Activated CD4-positive, CD25-positive, alpha-beta regulatory T cell treated with anti-CD3 and anti-CD28 coated beads, Interleukin-2, amount 50 U/mL, for 16 hours (primary cell): ENCODE measurements around the gene OR2V2.
"Not testable (repeated sequence)": the region's sequence is repeated elsewhere in the genome, so short reads cannot be mapped to it uniquely, and the experiment has no call there.

Source experiments
- DNase-seq: peaks from one replicate; pipeline ENCODE4 v3.0.0-alpha.2; 2020; ENCODE audit warnings: low read depth, low spot score

Gene OR2V2

DNA sequence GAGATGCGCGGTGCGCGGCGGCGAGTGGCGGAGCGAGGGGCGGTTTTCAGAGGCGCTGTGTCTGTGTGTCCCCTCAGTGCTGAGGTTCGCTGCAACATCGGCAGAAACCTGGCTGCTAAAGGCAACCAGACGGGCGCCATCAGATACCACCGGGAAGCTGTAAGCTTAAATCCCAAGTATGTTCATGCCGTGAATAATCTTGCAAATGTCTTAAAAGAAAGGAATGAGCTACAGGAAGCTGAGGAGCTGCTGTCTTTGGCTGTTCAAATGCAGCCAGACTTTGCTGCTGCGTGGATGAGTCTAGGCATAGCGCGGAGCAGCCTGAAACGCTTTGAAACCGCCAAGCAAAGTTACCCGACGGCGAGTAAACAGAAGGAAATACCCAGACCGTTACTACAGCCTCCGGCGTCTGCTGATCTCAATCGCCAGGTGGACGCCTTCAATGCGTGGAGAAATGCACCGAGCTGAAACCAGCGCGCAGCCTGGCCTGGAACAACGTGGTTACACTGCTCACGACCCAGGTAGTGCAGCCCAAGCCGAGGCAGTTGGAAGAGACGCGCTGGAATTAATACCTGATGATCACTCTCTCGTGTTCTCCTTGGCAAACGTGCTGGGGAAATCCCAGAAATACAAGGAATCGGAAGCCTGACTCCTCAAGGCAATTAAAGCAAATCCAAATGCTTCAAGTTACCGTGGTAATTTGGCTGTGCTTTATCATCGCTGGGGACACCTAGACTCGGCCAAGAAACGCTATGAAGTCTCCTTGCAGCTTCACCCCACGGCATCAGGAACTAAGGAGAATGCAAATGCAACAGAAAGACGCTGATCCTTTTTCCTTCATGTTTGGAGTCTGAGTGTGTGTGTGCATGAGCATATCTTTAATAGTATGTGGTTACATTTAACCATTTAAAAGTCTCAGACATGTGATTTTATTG lies 32.3 kb upstream of the OR2V2 start:
- DNase-seq: no peak

DNA sequence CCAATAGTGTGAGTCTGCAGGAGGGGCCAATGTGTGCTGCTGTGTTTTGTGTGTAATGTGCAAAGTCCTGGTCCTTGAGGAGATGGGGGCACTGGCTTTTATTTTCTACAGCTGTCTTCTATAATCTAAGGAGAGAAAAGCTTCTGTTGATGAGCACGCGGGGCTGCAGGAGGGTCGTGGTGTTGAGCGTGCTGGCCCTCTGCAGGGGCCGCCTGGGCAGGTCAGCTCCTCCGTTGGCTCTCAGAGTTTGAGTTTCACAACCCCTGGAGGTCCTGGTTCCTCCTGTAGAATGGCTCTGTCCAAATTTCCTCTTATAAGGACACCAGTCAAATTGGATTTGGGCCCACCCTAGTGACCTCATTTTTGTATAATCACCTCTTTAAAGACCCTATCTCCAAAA lies 29.0 kb upstream of the OR2V2 start:
- no peak for DNase-seq

DNA sequence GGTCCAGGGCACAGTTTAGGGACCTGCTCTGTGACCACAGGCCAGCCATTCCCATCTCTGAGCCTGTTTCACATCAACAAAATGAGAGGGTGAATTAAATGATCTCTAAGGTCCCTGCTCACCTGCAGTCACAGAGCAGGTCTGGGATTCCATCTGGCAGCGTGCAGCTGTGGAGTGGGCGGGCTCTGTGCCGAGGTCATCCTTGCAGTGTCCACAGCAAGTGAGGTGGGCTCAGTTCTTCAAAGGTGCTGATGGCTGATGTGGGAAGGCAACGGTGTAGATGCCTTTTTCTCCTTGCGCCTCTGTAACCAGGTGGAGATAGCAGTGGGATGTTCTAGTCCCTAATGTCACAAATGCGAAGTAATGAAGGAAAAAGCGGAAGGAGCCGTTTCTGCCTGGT lies 28.3 kb upstream of the OR2V2 start:
- no peak for DNase-seq

DNA sequence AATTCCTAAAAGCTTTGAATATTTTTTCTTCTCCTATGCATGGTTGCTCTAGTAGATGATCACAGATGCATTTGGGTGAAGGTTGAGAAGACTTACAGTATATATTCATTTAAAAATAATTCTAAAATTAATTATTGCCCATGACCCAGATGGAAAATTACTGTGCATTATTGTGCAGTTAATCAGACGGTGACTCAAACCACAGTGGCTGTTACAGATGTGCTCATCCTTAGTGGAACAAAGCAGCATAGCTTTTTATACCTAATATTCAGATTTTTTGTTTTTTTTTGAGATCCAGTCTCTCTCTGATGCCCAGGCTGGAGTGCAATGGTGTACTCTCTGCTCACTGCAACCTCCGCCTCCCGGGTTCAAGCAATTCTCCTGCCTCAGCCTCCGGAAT lies 27.1 kb upstream of the OR2V2 start:
- DNase-seq: no peak

DNA sequence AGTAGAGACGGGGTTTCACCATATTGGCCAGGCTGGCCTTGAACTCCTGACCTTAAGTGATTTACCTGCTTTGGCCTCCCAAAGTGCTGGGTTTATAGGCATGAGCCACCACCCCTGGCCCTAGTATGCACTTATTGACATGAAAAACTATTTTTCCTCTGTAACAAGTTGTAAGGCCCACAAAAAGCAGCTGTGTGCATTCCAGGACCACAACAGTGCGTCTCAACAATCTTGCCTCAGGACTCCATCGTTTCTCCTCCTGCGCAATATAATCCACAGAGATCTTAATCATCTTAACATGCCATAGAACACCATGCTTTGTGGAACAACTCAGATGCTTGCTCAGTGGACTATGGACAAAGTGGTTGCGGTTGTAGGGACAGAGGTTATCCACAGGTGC lies 26.6 kb upstream of the OR2V2 start:
- DNase-seq: no peak

DNA sequence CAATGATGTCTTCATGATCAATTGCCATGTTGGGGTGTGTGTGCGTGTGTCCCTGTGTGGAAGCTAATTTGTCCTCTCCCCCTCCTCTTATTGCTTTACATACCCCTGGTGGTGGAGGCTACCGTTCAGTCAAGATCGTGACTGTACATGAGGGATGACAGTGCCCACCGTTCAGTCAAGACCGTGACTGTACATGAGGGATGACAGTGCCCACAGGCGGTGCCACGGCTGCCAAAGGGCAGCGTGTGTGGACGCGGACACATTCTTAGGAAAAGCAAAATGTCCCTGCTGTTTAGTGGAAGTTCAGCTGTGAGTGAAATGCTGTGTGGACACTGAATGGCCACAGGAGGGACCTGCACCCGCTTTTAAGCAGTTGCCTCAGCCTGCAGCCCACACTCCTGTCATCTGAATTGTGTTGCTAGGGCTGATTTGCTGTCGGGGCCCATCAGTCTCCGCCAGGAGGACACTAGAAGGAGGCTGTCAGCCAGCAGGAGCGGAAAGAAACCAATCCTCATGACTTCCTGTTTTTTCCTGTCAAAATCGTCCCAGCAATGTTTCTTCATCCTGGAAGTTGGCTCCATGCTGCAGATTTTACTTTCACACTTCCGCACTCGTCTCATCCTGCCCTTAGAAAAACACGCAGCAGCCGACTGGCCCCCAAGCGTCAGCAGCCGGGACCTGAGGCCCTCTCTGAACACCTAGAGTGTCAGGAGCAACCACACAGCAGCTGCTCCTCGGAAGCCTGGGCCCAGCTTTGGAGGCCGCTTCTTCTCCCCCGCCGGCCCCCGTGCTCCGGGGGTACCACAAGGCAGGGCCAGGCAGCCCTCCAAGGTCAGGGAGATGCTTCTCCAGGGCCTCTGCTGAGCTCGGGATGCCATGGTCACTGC lies 25.5 kb upstream of the OR2V2 start:
- no peak for DNase-seq

DNA sequence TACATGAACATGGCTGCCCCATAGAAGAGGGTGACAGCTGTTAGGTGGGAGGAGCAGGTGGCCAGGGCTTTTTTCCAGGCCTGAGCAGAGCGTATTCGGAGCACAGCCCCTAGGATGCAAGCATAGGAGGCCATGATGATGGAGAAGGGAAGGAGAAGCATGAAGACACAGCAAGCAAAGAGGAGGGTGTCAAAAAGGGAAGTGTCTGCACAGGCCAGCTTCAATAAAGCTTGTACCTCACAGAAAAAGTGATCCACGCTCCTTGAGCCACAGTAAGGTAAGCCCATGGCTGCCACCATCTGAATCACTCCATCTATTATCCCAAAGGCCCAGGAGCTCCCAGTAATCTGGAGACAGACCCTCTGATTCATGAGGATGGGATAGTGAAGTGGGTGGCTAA lies 22.9 kb upstream of the OR2V2 start:
- no peak for DNase-seq

DNA sequence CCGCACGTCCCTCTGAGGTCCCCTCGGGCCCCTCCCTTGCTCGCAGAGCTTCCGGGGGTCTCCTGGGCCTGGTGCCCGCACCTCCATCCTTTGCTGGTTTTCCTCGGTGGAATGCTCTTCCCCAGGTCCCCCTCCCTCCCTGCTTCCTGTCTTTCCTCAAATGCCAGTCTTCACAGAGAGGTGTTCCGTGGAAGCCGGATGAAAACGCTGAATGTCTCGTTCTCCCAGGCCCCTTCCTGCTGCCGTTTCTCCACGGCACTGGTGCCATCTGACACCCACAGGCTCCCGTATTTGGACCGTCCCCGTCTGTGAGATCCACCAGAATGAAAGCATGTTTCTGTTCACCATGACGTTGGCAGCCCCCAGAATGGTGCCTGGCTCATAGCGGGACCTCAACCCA lies 20.5 kb upstream of the OR2V2 start:
- DNase-seq: no peak

DNA sequence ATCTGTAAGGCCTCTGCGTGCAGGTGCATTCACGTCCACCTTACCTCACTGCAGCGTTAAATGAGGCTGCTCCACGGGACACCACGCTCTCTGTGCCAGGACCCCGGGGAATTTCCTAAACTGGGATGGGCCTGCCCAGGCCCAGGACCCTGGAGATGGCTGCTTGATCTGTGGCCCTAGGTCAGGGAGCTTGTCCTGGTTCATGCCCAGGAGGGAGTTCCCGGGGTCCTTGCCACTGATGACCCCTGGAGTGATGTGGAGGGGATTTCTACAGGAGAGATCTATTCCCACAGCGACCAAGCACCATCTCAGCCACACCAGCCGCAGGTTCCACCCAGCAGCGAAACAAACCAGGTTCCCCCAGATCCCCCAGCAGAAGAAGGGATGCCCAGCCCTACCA lies 19.9 kb upstream of the OR2V2 start:
- DNase-seq: no peak

DNA sequence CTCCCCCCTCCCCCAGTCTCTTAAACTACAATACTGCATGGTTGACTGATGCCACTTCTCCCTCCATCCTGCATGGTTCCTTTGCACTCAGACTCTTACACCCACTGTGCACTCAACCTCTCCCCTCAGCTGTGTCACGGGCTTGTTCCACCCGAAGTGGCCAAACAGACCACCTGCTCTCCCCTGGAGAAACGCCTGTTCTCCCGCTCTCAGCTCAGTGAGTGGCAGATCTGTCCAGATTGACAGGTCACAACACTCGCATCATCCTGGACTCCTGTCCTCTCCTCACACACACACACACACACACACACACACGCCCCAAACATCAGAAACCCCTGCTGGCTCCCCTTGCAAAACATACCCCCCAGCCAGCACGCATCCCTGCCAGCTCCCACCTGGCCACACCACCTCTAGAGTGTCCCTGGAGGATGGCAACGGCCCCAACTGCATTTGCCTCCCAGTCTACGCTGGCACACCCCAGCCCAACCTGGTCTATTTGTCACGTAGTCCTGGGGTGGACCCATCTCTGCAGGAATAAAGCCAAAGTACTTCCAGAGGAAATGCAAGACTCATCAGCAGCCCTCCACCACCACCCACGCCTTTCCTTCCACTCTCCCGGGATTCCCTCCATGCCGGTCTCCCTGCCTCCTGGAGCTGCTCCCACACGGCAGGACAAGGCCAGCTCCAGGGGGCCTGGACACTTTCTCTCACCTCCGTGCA lies 19.3 kb upstream of the OR2V2 start:
- no peak for DNase-seq

DNA sequence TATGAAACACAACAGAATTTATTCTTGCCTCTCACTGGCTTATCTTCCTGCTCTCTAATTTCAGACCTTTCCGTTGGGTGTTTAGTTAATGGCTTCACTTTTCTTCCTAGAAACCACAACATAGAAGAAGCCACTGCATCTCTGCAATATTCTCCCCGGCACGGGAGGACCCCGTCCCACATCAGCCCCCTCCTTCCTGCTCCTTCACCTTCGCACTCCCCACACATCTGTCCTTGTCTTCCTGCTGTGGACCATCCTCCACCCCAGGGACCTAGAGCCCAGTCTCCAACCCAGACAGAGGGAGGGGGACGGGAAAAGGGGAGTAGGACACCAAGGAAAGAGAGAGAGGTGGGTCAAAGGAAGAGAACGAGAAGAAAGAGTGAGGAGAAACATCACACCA lies 17.8 kb upstream of the OR2V2 start:
- no peak for DNase-seq

DNA sequence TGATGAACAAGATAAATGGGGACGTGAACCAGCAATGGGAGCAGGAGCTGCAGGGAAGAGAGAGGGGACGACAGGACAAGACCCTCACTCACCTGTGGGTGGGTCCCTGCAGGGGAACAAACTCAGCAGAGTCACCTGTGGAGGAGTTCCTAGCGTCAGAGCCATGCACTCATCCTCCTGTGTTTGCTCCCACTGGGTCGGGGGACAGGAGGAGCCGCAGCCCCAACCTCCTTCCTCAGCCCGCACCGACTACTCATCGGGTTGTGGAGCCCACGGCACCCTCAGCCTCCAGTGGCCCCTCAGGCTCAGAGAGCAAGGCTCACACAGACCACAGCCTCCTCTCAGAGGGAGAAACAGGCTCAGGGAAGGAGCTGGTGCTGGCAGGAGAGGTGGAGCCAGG lies 17.3 kb upstream of the OR2V2 start:
- DNase-seq: not testable (repeated sequence)

DNA sequence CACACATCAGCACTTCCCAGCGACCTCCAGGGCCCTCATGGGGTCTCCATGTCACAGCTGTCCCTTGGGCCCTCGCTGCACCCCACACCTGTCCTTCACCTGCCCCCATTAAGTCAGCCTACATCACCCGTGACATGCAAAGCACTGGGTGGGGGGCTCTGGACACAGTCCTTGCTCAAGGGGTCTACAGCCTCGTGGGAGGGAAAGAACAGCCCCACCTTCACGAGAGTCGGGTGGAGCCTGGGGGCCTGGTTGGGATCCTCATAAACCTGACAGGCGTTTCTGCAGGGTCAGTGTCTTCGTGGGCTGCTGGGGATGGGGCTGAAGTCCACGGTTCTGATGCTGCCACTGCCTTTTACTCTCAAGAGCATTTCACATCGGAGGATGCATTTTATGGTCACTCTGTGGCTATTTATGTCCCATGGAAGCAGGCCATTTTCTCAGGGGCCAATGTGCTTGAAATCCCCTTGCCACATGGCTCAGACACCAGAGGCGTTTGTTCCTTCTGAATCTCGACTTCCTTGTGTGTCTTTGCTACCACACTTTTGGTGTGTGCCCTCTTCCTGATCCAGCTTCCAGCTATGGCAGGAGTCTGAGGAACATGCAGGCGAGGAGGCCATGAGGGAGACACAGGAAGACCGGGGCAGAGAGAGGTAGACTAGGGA lies 16.4 kb upstream of the OR2V2 start, which contains the start of gene OR2V1:
OR2V1 (minus strand) TSS at position 338 of the 665 bp plus-strand sequence. CDS start 5,865 bp downstream, outside the sequence.
- no peak for DNase-seq

DNA sequence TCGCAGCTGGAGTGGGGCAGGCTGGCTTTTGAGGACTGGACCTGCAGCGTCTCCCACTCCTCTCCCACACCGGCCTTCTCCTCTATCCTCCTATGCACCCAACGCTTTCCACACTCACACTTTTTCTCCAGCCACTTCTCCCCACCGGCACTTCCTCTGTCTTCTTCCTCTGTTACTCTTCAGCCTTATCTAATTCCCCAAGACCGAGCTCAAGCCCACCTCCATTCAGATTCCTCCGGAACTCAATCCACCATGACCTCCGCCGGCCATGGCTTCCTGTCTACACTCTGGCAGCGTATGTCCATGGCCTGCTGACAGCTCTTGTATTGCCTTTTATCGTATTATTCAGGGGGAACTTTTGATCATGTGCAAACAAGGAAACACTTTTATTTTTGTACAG lies 15.9 kb upstream of the OR2V2 start:
- DNase-seq: no peak

DNA sequence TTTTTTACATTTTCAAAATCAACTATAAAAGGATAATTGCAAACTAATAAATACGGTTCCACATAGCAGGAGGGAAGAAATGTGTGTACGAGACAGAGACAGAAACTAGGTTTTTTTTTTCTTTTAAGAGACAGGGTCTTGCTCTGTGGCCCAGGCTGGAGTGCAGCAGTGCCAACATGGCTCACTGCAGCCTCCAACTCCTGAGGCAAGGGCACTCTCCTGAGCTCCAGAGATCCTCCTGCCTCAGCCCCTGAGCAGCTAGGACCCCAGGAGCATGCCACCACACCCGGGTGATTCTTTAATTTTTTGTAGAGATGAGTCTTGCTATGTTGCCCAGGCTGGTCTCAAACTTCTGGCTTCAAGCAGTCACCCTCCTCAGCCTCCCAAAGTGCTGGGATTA lies 14.3 kb upstream of the OR2V2 start:
- DNase-seq: no peak

DNA sequence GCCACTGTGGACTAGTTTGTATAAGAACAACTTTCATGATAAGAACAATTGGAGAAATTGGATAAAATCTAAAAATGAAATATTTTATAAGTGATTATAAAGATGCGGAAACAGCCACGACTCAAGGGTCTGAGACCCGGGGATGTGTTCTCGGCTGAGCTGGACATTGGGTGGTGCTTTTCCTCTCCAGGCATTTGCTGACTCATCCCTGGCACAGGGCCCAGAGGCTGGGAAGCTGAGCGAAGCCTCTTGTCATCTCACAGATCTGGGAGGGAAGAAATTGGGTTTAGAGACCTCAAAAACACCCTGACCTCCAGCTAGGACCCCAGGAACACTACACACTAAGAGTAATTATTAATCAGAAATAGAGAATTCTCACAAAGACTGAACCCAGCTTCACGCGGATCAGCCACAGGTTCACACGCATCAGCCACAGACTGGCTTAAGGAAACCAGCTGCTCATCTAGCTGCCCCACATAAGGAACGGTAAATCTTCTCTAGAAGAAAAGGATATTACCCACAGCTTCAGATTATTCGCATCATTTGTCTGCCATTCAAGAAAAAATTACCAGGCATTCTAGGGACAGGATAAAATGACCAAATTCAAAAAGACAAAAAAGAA lies 13.7 kb upstream of the OR2V2 start:
- no peak for DNase-seq

DNA sequence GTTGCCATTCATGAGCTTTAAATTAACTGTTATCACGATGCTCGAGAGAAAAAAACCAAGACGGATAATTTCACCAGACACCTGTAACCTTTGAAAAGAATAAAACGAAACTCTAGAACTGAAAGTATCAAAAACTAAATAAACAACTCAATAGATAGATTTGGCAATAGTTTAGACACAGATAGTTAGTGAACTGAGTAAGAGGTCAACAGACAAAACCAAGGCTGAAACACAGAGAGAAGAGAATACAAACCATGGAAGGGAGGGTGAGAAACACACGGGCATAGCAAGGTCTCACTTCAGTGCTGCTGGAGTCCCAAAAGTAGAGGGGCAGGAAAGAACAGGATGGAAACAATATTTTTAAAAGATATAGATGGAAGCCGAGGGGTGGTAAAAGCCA lies 13.1 kb upstream of the OR2V2 start:
- no peak for DNase-seq

DNA sequence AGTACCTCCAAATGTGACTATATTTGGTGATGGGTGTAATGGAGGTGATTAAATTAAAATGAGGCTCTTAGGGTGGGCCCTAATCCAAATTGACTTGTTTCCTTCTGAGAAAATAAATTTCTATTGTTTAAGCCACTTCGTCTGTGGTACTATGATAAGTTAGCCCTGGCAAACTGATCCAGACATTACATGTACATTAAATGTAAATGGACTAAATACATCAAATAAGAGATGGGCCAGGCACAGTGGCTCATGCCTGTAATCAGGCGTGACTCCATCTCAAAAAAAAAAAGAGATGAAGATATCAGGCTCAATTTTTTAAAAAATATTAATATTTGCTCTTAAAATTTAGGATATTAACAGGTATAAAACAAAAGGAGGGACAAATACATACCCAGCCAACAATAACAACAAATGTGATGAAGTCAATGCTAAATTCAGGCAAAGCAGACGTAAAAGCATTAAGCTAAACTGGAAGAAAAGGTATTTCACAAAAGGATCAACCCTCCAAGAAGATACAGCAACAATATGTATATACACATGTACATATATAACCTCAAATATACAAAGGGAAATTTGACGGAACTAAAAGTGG lies 10.9 kb upstream of the OR2V2 start:
- no peak for DNase-seq

DNA sequence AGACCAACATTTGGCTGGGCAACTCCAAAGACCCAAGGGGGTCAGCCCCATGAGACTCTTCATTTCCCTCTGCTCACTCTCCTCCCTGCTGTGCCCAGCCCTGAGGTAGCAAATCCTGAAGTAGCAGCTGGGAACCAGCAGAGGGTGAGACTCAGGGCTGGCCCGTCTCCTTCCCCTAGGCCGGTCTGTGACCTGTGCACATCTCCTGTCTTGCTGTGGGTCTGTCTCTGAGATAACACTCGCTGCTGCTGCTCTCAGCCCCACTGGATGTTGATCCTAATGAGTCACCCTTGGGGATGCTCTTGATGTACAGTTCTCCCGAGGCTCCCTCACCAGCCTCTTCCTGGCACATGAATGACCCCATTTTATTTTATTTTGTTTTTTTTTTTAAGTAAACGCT lies 9.1 kb upstream of the OR2V2 start:
- no peak for DNase-seq

DNA sequence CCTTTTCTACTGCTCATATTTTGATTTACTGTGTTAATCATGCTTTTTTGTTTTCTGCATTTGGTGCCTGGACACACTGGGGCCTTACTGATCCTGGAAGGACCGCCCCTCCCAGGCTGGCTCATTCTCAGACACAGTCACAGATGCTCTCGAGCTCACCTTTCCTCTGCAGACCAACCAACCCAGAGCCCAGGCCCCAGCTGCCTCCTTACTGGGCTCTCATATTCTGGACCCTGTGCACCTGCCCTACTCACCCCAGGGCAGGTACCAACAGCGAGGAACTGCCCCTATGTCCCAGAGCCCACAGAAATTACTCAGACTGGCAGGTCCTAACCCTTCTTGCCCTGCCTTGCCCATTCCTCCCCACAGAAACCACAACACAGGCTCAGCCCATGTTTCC lies 6.6 kb upstream of the OR2V2 start:
- DNase-seq: no peak

DNA sequence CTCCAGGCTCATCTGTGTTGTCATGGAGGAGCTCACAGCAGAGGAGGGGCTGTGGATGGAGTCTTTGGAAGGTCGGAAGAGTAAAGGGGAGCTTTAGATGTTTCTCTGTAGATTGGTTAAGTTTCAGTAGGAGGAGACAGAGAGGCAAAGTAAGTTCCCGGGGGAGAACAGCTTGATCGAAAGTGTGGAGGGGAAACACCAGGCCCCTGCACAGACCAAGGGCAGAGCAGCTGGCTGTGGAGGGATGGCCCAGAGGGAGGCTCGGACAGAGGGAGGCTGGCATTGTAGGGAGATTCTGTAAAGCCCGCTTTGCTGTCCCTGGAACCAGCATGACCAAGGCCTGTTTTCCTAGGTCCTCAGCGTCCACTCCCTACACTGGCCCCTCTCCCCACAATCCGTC lies 5.3 kb upstream of the OR2V2 start:
- DNase-seq: no peak
